ENCODE data around the gene FCF1. TPM values are rescaled to one million over a fixed set of nuclear protein-coding genes. Genes with fewer than 3 reads are reported as not detected.
A peak's percentile ranks its signal among the peaks of the same experiment; 100 is the strongest.

FCF1 gene
- total and polyA plus RNA-seq, 2 of the 13 experiments (the other 11 are each of a cell fraction or from before 2014, with no cell fraction given), result 31.0 to 44.4 TPM

DNA sequence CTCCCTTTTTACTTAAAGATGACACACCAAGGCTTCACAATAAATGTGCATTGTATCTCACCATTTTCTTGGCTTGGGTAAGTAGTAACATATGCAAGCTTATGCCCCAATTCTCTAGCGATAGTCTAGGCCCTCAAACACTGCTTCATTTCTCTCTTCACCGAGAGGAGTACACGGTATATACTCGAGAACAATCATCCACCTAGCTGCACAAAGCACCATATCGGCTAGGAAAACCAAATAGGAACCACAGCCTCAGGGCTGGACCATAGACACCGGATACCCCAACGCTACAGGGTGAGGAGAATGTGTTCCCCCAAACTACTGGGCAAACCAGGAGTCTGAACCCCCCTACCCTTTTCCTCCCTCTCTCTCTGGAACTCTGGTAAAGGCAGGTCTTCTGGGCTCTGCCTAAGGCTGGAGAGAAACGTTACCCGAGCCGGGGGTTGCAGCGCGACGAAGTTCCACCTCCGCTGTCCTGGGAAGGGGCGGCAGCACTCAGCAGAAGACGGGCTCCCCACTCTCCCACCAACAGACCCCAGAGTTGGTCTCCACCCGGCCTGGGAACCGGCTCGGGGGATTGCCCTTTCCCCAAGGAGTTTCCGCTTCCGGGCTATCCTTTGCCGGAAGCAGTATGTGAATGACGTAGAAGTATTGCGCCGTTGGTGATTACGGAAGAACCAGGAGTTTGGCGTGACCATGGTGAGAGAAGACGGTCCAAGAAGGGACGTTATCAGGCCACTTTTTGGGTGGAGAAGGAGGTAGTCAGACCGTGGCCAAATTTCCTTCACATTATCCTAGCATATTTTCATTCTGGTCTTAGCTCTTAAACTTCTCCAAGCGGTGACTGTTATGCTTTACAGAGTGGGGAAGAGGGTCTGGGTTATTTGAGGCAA lies at the start of gene FCF1, which contains the start of gene AREL1 (continued):
- TF ChIP-seq, protein P1, sequence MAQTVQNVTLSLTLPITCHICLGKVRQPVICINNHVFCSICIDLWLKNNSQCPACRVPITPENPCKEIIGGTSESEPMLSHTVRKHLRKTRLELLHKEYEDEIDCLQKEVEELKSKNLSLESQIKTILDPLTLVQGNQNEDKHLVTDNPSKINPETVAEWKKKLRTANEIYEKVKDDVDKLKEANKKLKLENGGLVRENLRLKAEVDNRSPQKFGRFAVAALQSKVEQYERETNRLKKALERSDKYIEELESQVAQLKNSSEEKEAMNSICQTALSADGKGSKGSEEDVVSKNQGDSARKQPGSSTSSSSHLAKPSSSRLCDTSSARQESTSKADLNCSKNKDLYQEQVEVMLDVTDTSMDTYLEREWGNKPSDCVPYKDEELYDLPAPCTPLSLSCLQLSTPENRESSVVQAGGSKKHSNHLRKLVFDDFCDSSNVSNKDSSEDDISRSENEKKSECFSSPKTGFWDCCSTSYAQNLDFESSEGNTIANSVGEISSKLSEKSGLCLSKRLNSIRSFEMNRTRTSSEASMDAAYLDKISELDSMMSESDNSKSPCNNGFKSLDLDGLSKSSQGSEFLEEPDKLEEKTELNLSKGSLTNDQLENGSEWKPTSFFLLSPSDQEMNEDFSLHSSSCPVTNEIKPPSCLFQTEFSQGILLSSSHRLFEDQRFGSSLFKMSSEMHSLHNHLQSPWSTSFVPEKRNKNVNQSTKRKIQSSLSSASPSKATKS (CRISPR knock-in tag; IDR thresholded peaks at IDR 0.05), result no peak
- TF ChIP-seq PHF8 (CRISPR knock-in tag; IDR thresholded peaks at IDR 0.05), result peak; percentile 87
- no peak for TF ChIP-seq MED13 (CRISPR knock-in tag; IDR thresholded peaks at IDR 0.05)
- peak; percentile 41; the same call in 1 of the 2 replicates for TF ChIP-seq FOXO1 (CRISPR knock-in tag; IDR thresholded peaks at IDR 0.05)
- TF ChIP-seq ZNF691 (CRISPR knock-in tag; IDR thresholded peaks at IDR 0.05; ENCODE audit: borderline replicate concordance, low read depth), result no peak
- no peak for TF ChIP-seq GZF1 (CRISPR knock-in tag; IDR thresholded peaks at IDR 0.05)
- TF ChIP-seq, protein P2, sequence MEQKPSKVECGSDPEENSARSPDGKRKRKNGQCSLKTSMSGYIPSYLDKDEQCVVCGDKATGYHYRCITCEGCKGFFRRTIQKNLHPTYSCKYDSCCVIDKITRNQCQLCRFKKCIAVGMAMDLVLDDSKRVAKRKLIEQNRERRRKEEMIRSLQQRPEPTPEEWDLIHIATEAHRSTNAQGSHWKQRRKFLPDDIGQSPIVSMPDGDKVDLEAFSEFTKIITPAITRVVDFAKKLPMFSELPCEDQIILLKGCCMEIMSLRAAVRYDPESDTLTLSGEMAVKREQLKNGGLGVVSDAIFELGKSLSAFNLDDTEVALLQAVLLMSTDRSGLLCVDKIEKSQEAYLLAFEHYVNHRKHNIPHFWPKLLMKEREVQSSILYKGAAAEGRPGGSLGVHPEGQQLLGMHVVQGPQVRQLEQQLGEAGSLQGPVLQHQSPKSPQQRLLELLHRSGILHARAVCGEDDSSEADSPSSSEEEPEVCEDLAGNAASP (CRISPR knock-in tag; IDR thresholded peaks at IDR 0.05; ENCODE audit: borderline replicate concordance), result peak; percentile 64
- peak; percentile 89 for TF ChIP-seq TGIF2 (CRISPR knock-in tag; IDR thresholded peaks at IDR 0.05)
- peak; percentile 76 for TF ChIP-seq ZNF598 (CRISPR knock-in tag; IDR thresholded peaks at IDR 0.05; ENCODE audit: borderline replicate concordance)
- no peak for TF ChIP-seq SETDB1 (CRISPR knock-in tag; IDR thresholded peaks at IDR 0.05; ENCODE audit: borderline replicate concordance)
- peak; percentile 63 for TF ChIP-seq DRAP1 (CRISPR knock-in tag; IDR thresholded peaks at IDR 0.05)
- no peak for TF ChIP-seq KDM3A (CRISPR knock-in tag; IDR thresholded peaks at IDR 0.05; ENCODE audit: low read depth)
- TF ChIP-seq ZNF605 (CRISPR knock-in tag; IDR thresholded peaks at IDR 0.05), result peak; percentile 48; the same call in 1 of the 2 replicates
- TF ChIP-seq ZNF891 (CRISPR knock-in tag; IDR thresholded peaks at IDR 0.05), result 0 out of 2 replicates have a peak, but pooled peaks have one; percentile 57
- TF ChIP-seq, protein P3, sequence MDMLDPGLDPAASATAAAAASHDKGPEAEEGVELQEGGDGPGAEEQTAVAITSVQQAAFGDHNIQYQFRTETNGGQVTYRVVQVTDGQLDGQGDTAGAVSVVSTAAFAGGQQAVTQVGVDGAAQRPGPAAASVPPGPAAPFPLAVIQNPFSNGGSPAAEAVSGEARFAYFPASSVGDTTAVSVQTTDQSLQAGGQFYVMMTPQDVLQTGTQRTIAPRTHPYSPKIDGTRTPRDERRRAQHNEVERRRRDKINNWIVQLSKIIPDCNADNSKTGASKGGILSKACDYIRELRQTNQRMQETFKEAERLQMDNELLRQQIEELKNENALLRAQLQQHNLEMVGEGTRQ (IDR thresholded peaks at IDR 0.05; ENCODE audit: low read depth, low read length), result no peak
- TF ChIP-seq, protein P3 (CRISPR knock-in tag; IDR thresholded peaks at IDR 0.05; ENCODE audit: borderline replicate concordance), result no peak; the same call in 1 of the 2 replicates
- TF ChIP-seq PAX8 (CRISPR knock-in tag; IDR thresholded peaks at IDR 0.05; ENCODE audit: borderline replicate concordance), result 0 out of 2 replicates have a peak, but pooled peaks have one; percentile 35
- TF ChIP-seq, protein P4, sequence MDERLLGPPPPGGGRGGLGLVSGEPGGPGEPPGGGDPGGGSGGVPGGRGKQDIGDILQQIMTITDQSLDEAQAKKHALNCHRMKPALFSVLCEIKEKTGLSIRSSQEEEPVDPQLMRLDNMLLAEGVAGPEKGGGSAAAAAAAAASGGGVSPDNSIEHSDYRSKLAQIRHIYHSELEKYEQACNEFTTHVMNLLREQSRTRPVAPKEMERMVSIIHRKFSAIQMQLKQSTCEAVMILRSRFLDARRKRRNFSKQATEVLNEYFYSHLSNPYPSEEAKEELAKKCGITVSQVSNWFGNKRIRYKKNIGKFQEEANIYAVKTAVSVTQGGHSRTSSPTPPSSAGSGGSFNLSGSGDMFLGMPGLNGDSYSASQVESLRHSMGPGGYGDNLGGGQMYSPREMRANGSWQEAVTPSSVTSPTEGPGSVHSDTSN (CRISPR knock-in tag; IDR thresholded peaks at IDR 0.05), result no peak
- TF ChIP-seq SOX6 (IDR thresholded peaks at IDR 0.05), result no peak
- TF ChIP-seq SOX6 (CRISPR knock-in tag; IDR thresholded peaks at IDR 0.05), result 0 out of 2 replicates have a peak, but pooled peaks have one; percentile 26
- 0 out of 2 replicates have a peak, but pooled peaks have one; percentile 65 for TF ChIP-seq ZNF619 (CRISPR knock-in tag; IDR thresholded peaks at IDR 0.05)
